GM12878 (cell line): Measurements from ENCODE around the gene ODAM. TPM values are rescaled to one million over a fixed set of nuclear protein-coding genes. Genes with fewer than 3 reads are reported as not detected.
"Not testable (repeated sequence)": the region's sequence is repeated elsewhere in the genome, so short reads cannot be mapped to it uniquely, and the experiment has no call there.

Experiments
- ATAC-seq: fragments of 200-7000 bp; cut with Tn5 transposase; 3 replicates; pipeline ENCODE4 v1.9.1; 2020; ENCODE audit warnings: mild to moderate bottlenecking, moderate library complexity
- BruUV-seq: library from RNA; stranded (reverse); fragments of 400-500 nt; replicated peaks from 2 replicates; lab custom pipeline; 2021; lab: Mats Ljungman, UMichigan
- CTCF ChIA-PET: fragments of 300-600 bp; sonication (Branson Sonifier 250); formaldehyde crosslinking; extraction: SDS; loops from one replicate; lab custom pipeline; 2021; ENCODE audit warnings: inconsistent platforms; lab: Yijun Ruan, JAX
- POLR2A ChIA-PET: fragments of 350-600 bp; formaldehyde crosslinking; extraction: SDS; loops from one replicate; lab custom pipeline; 2021; ENCODE audit warnings: inconsistent platforms; lab: Charles Lee
- RAD21 ChIA-PET: fragments of 300-600 bp; sonication (Branson Sonifier 250); formaldehyde crosslinking; loops from one replicate; lab custom pipeline; 2023; ENCODE audit warnings: antibody characterized with exemption; ENCODE audit not compliant: unreplicated experiment; lab: Charles Lee
- SMC1A ChIA-PET: fragments of 300-600 bp; sonication (Branson Sonifier 250); formaldehyde crosslinking; loops from one replicate; lab custom pipeline; 2023; ENCODE audit not compliant: unreplicated experiment, uncharacterized antibody; lab: Charles Lee
- DNase-seq: peaks from one replicate; pipeline ENCODE4 v3.0.0-alpha.2; 2011; ENCODE audit warnings: low read depth, low spot score
- FAIRE-seq: peaks from 3 replicates; lab custom pipeline; 2011; peaks lifted over from hg19 to GRCh38; lab: Jason Lieb, UNC
- H2AFZ ChIP-seq: 2 replicates; pipeline ENCODE4 v1.6.0; 2011; ENCODE audit warnings: low read depth, low read length, control low read depth; ENCODE audit not compliant: control insufficient read depth
- H3K27ac ChIP-seq: 2 replicates; pipeline ENCODE4 v1.5.1; 2011; ENCODE audit warnings: control low read depth; ENCODE audit not compliant: control insufficient read depth, insufficient read depth
- H3K27me3 ChIP-seq, 2 experiments: replicated peaks in 1 of 2; 2 replicates each; pipeline versions ENCODE4 v1.6.0 to v1.6.1; 2011; ENCODE audit warnings: low read length in 1 of 2; ENCODE audit not compliant: control insufficient read depth in 2 of 2, insufficient read depth in 2 of 2
- H3K36me3 ChIP-seq, 2 experiments: 2 replicates each; pipeline ENCODE4 v1.5.1; 2011; ENCODE audit warnings: low read length in 1 of 2; ENCODE audit not compliant: control insufficient read depth in 2 of 2, insufficient read depth in 2 of 2
- H3K4me1 ChIP-seq: 2 replicates; pipeline ENCODE4 v1.6.1; 2011; ENCODE audit warnings: mild to moderate bottlenecking, low read length, moderate library complexity, mixed read lengths; ENCODE audit not compliant: control insufficient read depth, insufficient read depth
- H3K4me2 ChIP-seq: 2 replicates; pipeline ENCODE4 v1.6.0; 2011; ENCODE audit warnings: control low read depth; ENCODE audit not compliant: control insufficient read depth, insufficient read depth
- H3K4me3 ChIP-seq: fragments of 200-600 bp; sonication (generic); 2 replicates; pipeline ENCODE4 v1.5.1; 2016
- H3K79me2 ChIP-seq: 2 replicates; pipeline ENCODE4 v1.6.0; 2011; ENCODE audit warnings: low read length; ENCODE audit not compliant: control insufficient read depth, insufficient read depth
- H3K9ac ChIP-seq: 2 replicates; pipeline ENCODE4 v1.8.0; 2011; ENCODE audit warnings: low read length, control low read depth, mixed read lengths; ENCODE audit not compliant: control insufficient read depth, insufficient read depth
- H3K9me3 ChIP-seq: replicated peaks from 3 replicates; pipeline ENCODE4 v1.5.1; 2011; ENCODE audit warnings: mild to moderate bottlenecking, low read length; ENCODE audit not compliant: control insufficient read depth, insufficient read depth
- H4K20me1 ChIP-seq: 2 replicates; pipeline ENCODE4 v1.6.0; 2011; ENCODE audit not compliant: control insufficient read depth, insufficient read depth
- FOXM1 ChIP-seq: IDR thresholded peaks from 2 replicates; pipeline ENCODE4 v1.6.1; 2012; ENCODE audit warnings: low read depth, mild to moderate bottlenecking, inconsistent platforms, low read length, moderate library complexity
- NFIC ChIP-seq: IDR thresholded peaks from 2 replicates; pipeline ENCODE4 v1.6.1; 2012; ENCODE audit warnings: low read depth, mild to moderate bottlenecking, inconsistent platforms, low read length, moderate library complexity
- SMC3 ChIP-seq: IDR thresholded peaks from 2 replicates; pipeline ENCODE4 v1.6.1; 2011; ENCODE audit warnings: low read length, improper control_type of control experiment, borderline replicate concordance
- SUZ12 ChIP-seq: fragments of 200-600 bp; sonication (generic); IDR thresholded peaks from one replicate; pipeline ENCODE4 v1.6.1; 2018; ENCODE audit warnings: antibody characterized with exemption, mild to moderate bottlenecking; ENCODE audit not compliant: unreplicated experiment
- TCF7 ChIP-seq: IDR thresholded peaks from 2 replicates; pipeline ENCODE4 v1.6.1; 2014; ENCODE audit warnings: antibody characterized with exemption, borderline replicate concordance
- ZBTB11 ChIP-seq: fragments of 450-650 bp; formaldehyde crosslinking; IDR thresholded peaks from 2 replicates; pipeline ENCODE4 v1.5.0; 2022; ENCODE audit warnings: mild to moderate bottlenecking, missing genetic modification characterization
- ZNF217 ChIP-seq: fragments of 450-650 bp; IDR thresholded peaks from 2 replicates; pipeline ENCODE4 v1.6.1; 2017; ENCODE audit warnings: antibody characterized with exemption, mild to moderate bottlenecking
- ZNF687 ChIP-seq: fragments of 450-650 bp; IDR thresholded peaks from 2 replicates; pipeline ENCODE4 v1.6.1; 2017; ENCODE audit warnings: mild to moderate bottlenecking, moderate library complexity
- ZZZ3 ChIP-seq: IDR thresholded peaks from 2 replicates; pipeline ENCODE4 v1.6.1; 2011; ENCODE audit warnings: low read depth; ENCODE audit not compliant: control insufficient read depth, insufficient read length
- WGBS: methylation state at CpG from one replicate; pipeline ENCODE4 v1.1.6; 2016; ENCODE audit warnings: low lambda C conversion rate; ENCODE audit not compliant: insufficient replicate concordance, insufficient coverage; ENCODE audit errors: missing lambda C conversion rate; 5-methylcytosine and 5-hydroxymethylcytosine counted together
- in situ Hi-C: fragments of 300-500 bp; cut with MboI; formaldehyde crosslinking; loops from 9 replicates; pipeline ENCODE4 v1.14.3; 2018; ENCODE audit warnings: mixed read lengths
- intact Hi-C: fragments of 100-400 bp; cut with micrococcal nuclease; formaldehyde crosslinking; loops from one replicate; pipeline ENCODE4 v1.14.2; 2022; ENCODE audit not compliant: unreplicated experiment
- polyA plus RNA-seq, 11 experiments: library from polyadenylated mRNA; depleted of rRNA in 4 of 11; unstranded in 6 of 11; stranded (reverse) in 5 of 11; fragments of >200 nt; fragmentation: Nextera tagmentation in 4 of 11; fragmentation: Illumina TruSeq in 1 of 11; extraction: Ambion mirVana in 4 of 11; extraction: Trizol in 1 of 11; gene quantifications; 1 replicate in 1 of 11; 2 replicates in 10 of 11; pipeline versions ENCODE4 v1.2.1 to v1.2.3, GENCODE V29; 2011 to 2016; ENCODE audit warnings: inconsistent platforms in 2 of 11, missing spikeins in 2 of 11, low read depth in 1 of 11
- total RNA-seq, 4 experiments: library from RNA; depleted of rRNA in 3 of 4; stranded (reverse); fragments of >200 nt in 3 of 4; fragmentation: Illumina TruSeq in 1 of 4; extraction: Trizol in 1 of 4; gene quantifications; 2 replicates each; pipeline versions ENCODE4 v1.2.1 to v1.2.3, GENCODE V29; 2013 to 2021

ODAM gene
- total and polyA plus RNA-seq, 10 of the 15 experiments (the other 5 are each of a cell fraction or from before 2014, with no cell fraction given) = not detected

GRCh38 chr4:70203601-70204000, 8.1 kb downstream of the ODAM start:
- TF ChIP-seq NFIC (no peak), SUZ12 (no peak), ZNF687 (no peak), TCF7 (no peak), ZZZ3 (no peak), ZBTB11 (CRISPR knock-in tag) (no peak), SMC3 (no peak), ZNF217 (no peak), FOXM1 (no peak)
- Histone ChIP-seq H3K4me2 (no peak overlapping the region), H2AFZ (no peak overlapping the region), H3K27me3 (no peaks in the 10 kb centered on the region), H4K20me1 (no peaks in the 10 kb centered on the region), H3K36me3 (no peaks in the 10 kb centered on the region), H3K27ac (no peak overlapping the region), H3K4me3 (no peak overlapping the region), H3K79me2 (no peaks in the 10 kb centered on the region), H3K9ac (no peak overlapping the region), H3K9me3 (no peaks in the 10 kb centered on the region), H3K4me1 (no peaks in the 10 kb centered on the region)
- ChIA-PET CTCF (interaction anchor here (1.0 kb wide), 1 partner anchor 18 kb away, joined by 4 read pairs; no protein-coding TSS in a partner anchor), POLR2A (no interaction called here), SMC1A (no interaction called here), RAD21 (no interaction called here)
- 0% methylated on average over 1 of the region's 1 CpG for WGBS
- intact Hi-C loops = no loop called here
- FAIRE-seq (no peak), DNase-seq (no peak), ATAC-seq (no peak)
- in situ Hi-C loops = no loop called here
- no TSS peak for BruUV-seq

GRCh38 chr4:70212752-70213151, 17.2 kb downstream of the ODAM start:
- SMC1A ChIA-PET, in situ Hi-C loops, H3K9ac ChIP-seq, H3K4me1 ChIP-seq, FAIRE-seq, H3K27me3 ChIP-seq, H3K4me2 ChIP-seq, RAD21 ChIA-PET, H3K4me3 ChIP-seq, ATAC-seq, BruUV-seq, DNase-seq, H2AFZ ChIP-seq, H3K27ac ChIP-seq, POLR2A ChIA-PET, H3K36me3 ChIP-seq, intact Hi-C loops, H3K79me2 ChIP-seq, H4K20me1 ChIP-seq, H3K9me3 ChIP-seq: not testable (repeated sequence)
- WGBS = 38% methylated on average over 4 of the region's 4 CpGs
- CTCF ChIA-PET = interaction anchor here (1.0 kb wide), 1 partner anchor 29 kb away, joined by 3 read pairs; no protein-coding TSS in a partner anchor
